Psoas muscle (tissue), 8 donors: ENCODE results near the gene ELMO1. TPM values are rescaled to one million over a fixed set of nuclear protein-coding genes. Genes with fewer than 3 reads are reported as not detected.

Experiments used
- ATAC-seq, 4 donors: fragments of 200-7000 bp; cut with Tn5 transposase; one replicate each; pipeline ENCODE4 v1.9.1; 2020; ENCODE audit warnings: moderate library complexity in 3 of 4, mild to moderate bottlenecking in 2 of 4
- DNase-seq, 2 donors: peaks; one replicate each; pipeline ENCODE4 v3.0.0-alpha.2; 2020
- H3K27ac ChIP-seq: fragments of 200-600 bp; one replicate; pipeline ENCODE4 v1.8.0; 2022
- H3K27me3 ChIP-seq, 3 donors: fragments of 200-600 bp in 1 of 3; one replicate each; pipeline versions ENCODE4 v1.6.1 to v1.8.0; 2013 to 2022; ENCODE audit warnings: low read length in 2 of 3, mild to moderate bottlenecking in 2 of 3, moderate library complexity in 1 of 3; ENCODE audit not compliant: insufficient read depth in 3 of 3
- H3K36me3 ChIP-seq, 2 donors: fragments of 200-600 bp in 1 of 2; one replicate each; pipeline versions ENCODE4 v1.6.1 to v1.8.0; 2013 to 2022; ENCODE audit warnings: low read depth in 1 of 2, mild to moderate bottlenecking in 1 of 2, moderate library complexity in 1 of 2; ENCODE audit not compliant: insufficient read depth in 1 of 2
- H3K4me1 ChIP-seq: fragments of 200-600 bp; one replicate; pipeline ENCODE4 v1.8.0; 2022
- H3K4me3 ChIP-seq: fragments of 200-600 bp; one replicate; pipeline ENCODE4 v1.8.0; 2022; ENCODE audit warnings: mild to moderate bottlenecking
- H3K9me3 ChIP-seq: fragments of 200-600 bp; one replicate; pipeline ENCODE4 v1.8.0; 2022
- WGBS, 3 donors: extraction: QIAGEN DNeasy Blood & Tissue Kit; methylation state at CpG; one replicate each; pipeline versions ENCODE4 v1.1.6 to v1.1.7; 2013; 5-methylcytosine and 5-hydroxymethylcytosine counted together
- intact Hi-C, 2 donors: fragments of 100-400 bp; cut with DNase I; formaldehyde crosslinking; loops; one replicate each; pipeline versions ENCODE4 v1.11.0 to v1.14.2; 2022
- polyA plus RNA-seq, 3 donors: library from polyadenylated mRNA; stranded (reverse); fragments of 200-250 nt; gene quantifications; one replicate each; pipeline ENCODE4 v1.2.3, GENCODE V29; 2013
- total RNA-seq, 4 donors: library from RNA; stranded (reverse); fragmentation: NEBNext Ultra II Directional in 2 of 4; extraction: Animal tissue kit (Norgen Biotek cat#: 25700) in 2 of 4; gene quantifications; one replicate each; pipeline versions ENCODE4 v1.2.1 to v1.2.4, GENCODE V29; 2021 to 2023
- TF ChIP-seq, protein P1 (sequence below): fragments of 200-600 bp; IDR thresholded peaks from one replicate; pipeline ENCODE4 v1.8.0; 2022; ENCODE audit warnings: antibody characterized with exemption
- donor health status: healthy with polysubstance abuse.
- donor health status: DM: no; HTN: no; CAD: no; lungs with moderate emphysema.
- donor health status: Bipolar disorder and iron deficiency.
- donor health status: healthy.
- donor health status: DM: yes; HTN: yes; CAD: no.
- donor health status: DM: no; HTN: no; CAD: no.
- donor health status: DM: no; HTN: no; CAD: no.
- donor health status: DM: yes; HTN: yes; CAD: no.

The ELMO1 gene
- total and polyA plus RNA-seq, 7 donors, result 2.8 to 8.1 (median 6.9) TPM

DNA sequence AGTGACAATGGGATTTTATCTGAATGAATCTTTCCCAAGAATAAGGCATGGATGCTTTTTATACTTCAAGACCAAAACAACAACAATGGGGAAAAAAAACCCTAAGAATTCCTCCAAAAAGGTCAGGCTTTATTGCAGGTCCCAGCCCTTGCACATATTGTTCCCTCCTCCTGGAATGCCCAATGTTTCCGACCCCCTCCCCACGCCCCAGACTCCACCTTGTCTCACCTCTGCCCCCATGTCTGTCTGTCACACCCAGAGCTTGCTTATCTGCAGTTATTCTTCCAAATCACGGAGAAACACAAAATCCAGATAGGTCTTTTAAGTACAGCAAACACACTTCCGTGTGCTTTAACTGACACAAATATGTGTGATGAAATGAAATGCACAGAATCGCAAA is 43.5 kb downstream of the ELMO1 start:
- Histone ChIP-seq H3K27me3 (no peaks in the 10 kb centered on the region), H3K4me1 (peaks cover 3% of the 10 kb centered on the region), H3K36me3 (no peaks in the 10 kb centered on the region), H3K27ac (no peak overlapping the region), H3K4me3 (no peak overlapping the region), H3K9me3 (no peaks in the 10 kb centered on the region)
- TF ChIP-seq, protein P1, sequence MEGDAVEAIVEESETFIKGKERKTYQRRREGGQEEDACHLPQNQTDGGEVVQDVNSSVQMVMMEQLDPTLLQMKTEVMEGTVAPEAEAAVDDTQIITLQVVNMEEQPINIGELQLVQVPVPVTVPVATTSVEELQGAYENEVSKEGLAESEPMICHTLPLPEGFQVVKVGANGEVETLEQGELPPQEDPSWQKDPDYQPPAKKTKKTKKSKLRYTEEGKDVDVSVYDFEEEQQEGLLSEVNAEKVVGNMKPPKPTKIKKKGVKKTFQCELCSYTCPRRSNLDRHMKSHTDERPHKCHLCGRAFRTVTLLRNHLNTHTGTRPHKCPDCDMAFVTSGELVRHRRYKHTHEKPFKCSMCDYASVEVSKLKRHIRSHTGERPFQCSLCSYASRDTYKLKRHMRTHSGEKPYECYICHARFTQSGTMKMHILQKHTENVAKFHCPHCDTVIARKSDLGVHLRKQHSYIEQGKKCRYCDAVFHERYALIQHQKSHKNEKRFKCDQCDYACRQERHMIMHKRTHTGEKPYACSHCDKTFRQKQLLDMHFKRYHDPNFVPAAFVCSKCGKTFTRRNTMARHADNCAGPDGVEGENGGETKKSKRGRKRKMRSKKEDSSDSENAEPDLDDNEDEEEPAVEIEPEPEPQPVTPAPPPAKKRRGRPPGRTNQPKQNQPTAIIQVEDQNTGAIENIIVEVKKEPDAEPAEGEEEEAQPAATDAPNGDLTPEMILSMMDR, result no peak
- intact Hi-C loops, result no loop called here
- WGBS, 3 donors, result 67 to 80% (median 72%) methylated on average over 5 of the region's 5 CpGs
- ATAC-seq (no peak), DNase-seq (no peak)

DNA sequence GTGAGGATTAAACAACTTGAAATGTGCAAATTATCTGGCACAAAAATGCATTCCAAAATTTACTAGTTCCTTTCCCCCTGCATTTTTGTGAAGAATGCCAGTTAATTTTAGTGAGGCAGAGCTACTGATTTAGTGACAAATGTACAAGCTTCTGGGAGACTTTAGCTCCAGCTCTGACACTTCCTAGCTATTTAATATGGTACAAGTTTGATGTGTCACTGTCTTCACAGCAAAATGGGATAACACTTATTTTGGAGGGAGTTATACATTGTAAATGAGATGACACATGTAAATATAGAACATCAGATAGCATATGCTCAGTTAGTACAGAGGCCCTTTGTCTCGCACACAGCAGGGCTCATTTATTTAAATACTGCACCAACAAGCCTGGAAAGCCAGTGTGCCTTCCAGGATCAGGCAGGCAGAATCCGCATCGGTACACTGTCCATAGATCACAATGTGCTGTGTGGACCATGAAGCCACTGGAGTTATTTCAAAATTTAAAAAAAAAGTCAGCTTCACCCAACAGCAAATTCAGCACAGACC is 48.7 kb downstream of the ELMO1 start:
- WGBS, 3 donors, result 75 to 84% (median 78%) methylated on average over 3 of the region's 3 CpGs
- H3K27ac ChIP-seq, result no peak overlapping the region
- no peaks in the 10 kb centered on the region for H3K27me3 ChIP-seq
- DNase-seq (no peak), ATAC-seq (no peak)
- H3K9me3 ChIP-seq, result no peaks in the 10 kb centered on the region
- H3K36me3 ChIP-seq, result no peaks in the 10 kb centered on the region
- no peak overlapping the region for H3K4me3 ChIP-seq
- TF ChIP-seq, protein P1, result no peak
- intact Hi-C loops, result no loop called here
- H3K4me1 ChIP-seq, result no peaks in the 10 kb centered on the region

DNA sequence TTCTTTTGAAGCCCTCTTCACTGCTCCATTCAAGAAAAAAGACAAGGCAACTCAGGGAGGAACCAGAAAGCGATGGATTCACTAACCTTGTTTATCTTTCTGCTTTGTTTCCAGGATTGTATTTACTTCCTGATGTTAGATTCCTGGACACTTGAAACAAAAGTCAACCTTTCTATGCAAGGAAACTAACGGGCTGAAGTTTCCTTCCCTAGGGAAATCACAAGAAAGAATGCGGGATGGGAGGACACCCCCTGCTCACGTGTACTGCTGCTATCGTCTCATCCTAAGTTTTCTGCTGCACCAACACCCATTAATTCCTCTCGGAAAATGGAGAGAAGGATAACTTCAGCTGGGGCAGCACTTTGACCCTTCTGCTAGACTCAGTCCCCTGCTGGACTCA is 50.3 kb downstream of the ELMO1 start:
- Histone ChIP-seq H3K4me3 (no peak overlapping the region), H3K9me3 (no peaks in the 10 kb centered on the region), H3K36me3 (no peaks in the 10 kb centered on the region), H3K27me3 (no peaks in the 10 kb centered on the region), H3K4me1 (no peaks in the 10 kb centered on the region), H3K27ac (no peak overlapping the region)
- TF ChIP-seq, protein P1, result no peak
- ATAC-seq (no peak), DNase-seq (no peak)
- 70 to 75% (median 73%) methylated on average over 6 of the region's 6 CpGs for WGBS, 3 donors
- intact Hi-C loops, result no loop called here

DNA sequence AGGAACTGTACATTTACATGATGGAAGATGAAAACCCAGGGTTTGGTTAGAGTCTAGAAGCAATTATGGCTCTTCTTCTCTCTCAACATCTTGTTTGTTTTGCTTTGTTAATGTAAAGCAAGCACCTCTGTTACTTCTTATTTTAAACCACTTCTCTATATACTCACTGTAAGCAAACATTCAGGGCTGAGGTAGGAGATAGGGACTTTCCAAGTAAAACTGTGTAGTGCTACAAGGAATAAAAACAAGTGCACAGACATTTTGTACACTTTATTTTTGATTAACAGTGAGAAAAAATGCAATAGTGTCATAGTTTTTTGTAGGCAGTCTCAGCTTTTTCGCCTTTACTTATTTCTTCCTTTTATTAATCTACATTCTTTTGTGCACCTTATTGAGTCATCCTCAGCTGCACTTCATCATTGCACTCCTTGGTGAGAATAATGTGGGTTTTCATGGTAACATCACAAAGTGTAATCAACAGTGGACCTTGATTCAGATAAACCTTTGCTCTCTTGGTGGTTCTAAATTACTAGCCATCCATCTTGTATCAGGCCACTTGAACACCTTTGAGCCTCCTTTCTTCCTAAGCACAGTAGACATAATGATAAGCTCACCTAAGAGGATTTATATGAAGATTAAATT is 52.9 kb downstream of the ELMO1 start:
- Histone ChIP-seq H3K9me3 (no peaks in the 10 kb centered on the region), H3K27me3 (no peaks in the 10 kb centered on the region), H3K36me3 (no peaks in the 10 kb centered on the region), H3K4me3 (no peak overlapping the region), H3K27ac (no peak overlapping the region), H3K4me1 (no peaks in the 10 kb centered on the region)
- 93 to 95% (median 94%) methylated on average over 1 of the region's 1 CpG for WGBS, 3 donors
- ATAC-seq (no peak), DNase-seq (no peak)
- TF ChIP-seq, protein P1, result no peak
- intact Hi-C loops, result no loop called here

DNA sequence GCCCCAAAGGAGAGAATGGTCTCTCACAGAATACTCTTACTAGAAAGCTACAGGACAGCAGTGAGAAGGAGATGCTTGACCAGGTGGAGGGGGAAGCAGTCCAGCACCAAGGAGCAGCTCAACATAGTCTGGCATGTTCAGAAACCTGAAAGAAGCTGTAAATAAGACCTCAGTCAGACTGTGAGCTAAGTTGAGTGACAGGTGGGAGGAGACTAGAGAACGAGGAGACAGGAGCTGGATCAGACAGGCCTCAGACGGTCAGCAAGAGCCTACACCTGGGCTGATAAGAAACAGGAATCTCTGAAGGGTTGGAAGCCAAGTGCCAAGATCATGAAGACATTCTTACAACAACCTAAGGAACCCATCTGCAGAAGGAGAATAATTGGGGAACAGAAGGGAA is 54.5 kb downstream of the ELMO1 start:
- DNase-seq (no peak), ATAC-seq (no peak)
- H3K36me3 ChIP-seq, result no peaks in the 10 kb centered on the region
- H3K4me3 ChIP-seq, result no peak overlapping the region
- no peaks in the 10 kb centered on the region for H3K4me1 ChIP-seq
- TF ChIP-seq, protein P1, result no peak
- no peaks in the 10 kb centered on the region for H3K9me3 ChIP-seq
- 78 to 88% (median 83%) methylated on average over 2 of the region's 2 CpGs for WGBS, 3 donors
- no peak overlapping the region for H3K27ac ChIP-seq
- intact Hi-C loops, result no loop called here
- no peaks in the 10 kb centered on the region for H3K27me3 ChIP-seq
